ENCODE measurements around the gene AKAP6.

Gene AKAP6

DNA sequence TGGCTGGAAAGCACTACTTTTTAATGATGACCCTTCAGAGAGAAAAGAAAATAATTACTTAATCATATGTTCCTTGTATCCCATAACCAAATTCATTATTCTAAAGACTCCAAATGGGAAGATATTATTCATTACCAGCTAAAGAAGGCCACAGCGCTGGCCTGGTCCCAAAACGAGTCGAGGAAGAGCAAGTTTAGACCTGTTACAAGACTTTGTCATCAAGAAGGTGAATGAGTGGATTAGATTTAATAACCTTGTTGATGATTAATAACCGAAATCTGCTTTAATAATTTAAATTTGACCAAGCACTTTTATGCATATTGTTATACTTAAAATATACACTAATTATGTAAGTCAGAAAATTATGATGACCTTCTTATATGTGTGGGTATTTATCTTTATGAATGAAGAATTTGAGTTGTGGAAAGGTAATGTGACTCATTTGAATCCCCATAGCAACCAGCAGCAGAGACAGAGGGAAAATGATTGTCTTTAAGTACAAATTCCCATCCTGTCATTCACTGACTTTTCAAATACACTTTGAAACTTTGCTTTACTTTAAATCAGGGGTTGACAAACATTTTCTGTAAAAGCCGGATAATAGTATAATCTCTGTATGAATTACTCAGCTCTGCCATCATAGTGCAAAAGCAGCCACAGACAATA is 409.2 kb downstream of the AKAP6 start:
- H3K27me3 Mint-ChIP-seq (ENCODE audit: low read depth, poor library complexity), result no peaks in the 10 kb centered on the region
- no peaks in the 10 kb centered on the region for H3K4me1 Mint-ChIP-seq
- no peaks in the 10 kb centered on the region for H3K36me3 Mint-ChIP-seq (ENCODE audit: low read depth)
- TF ChIP-seq CTCF (IDR thresholded peaks at IDR 0.05), result no peak
- H3K4me3 Mint-ChIP-seq, result no peak overlapping the region
- DNase-seq, result no peak
- no peaks in the 10 kb centered on the region for H3K9me3 Mint-ChIP-seq
- H3K27ac Mint-ChIP-seq, result no peak overlapping the region

DNA sequence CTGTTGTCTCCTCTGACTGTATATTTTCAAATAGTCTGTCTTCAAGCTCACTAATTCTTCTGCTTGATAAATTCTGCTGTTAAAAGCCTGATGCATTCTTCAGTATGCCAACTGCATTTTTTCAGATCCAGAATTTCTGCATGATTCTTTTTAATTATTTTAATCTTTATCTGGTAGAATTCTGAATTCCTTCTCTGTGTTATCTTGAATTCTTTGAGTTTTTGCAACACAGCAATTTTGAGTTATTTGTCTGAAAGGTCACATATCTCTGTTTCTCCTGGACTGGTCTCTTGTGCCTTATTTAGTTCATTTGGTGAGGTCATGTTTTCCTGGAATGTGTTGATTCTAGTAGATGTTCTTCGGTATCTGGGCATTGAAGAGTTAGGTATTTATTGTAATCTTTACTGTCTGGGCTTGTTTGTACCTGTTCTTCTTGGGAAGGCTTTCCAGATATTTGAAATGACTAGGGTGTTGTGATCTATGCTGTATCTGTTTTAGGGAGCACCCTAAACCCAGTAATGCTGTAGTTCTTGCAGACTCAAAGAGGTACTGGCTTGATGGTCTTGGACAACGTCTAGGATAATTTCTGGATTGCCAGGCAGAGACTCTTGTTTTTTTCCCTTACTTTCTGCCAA is 415.8 kb downstream of the AKAP6 start:
- H3K27ac Mint-ChIP-seq, result no peak overlapping the region
- DNase-seq, result no peak
- no peaks in the 10 kb centered on the region for H3K9me3 Mint-ChIP-seq
- no peak overlapping the region for H3K4me3 Mint-ChIP-seq
- no peaks in the 10 kb centered on the region for H3K27me3 Mint-ChIP-seq (ENCODE audit: low read depth, poor library complexity)
- no peaks in the 10 kb centered on the region for H3K36me3 Mint-ChIP-seq (ENCODE audit: low read depth)
- H3K4me1 Mint-ChIP-seq, result no peaks in the 10 kb centered on the region
- no peak for TF ChIP-seq CTCF (IDR thresholded peaks at IDR 0.05)

DNA sequence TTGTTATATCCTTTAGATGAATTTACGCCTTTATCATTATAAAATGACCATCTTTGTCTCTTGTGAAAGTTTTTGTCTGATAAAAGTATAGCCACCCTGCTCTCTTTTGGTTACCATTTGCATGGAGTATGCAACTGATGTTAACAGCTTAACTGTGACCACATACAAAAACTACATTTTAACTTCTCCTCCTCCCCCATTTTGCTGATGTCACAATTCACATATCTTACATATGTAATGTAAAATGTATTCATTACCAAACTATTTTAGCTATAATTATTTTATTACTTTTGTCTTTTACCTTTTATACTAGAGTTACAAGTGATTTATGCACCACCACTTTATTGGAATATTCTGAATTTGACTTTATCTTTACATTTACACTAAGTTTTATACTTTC is 425.1 kb downstream of the AKAP6 start:
- TF ChIP-seq CTCF (IDR thresholded peaks at IDR 0.05), result no peak
- no peak for DNase-seq
- H3K27ac Mint-ChIP-seq, result no peak overlapping the region
- H3K9me3 Mint-ChIP-seq, result peaks cover 34% of the 10 kb centered on the region
- H3K4me3 Mint-ChIP-seq, result no peak overlapping the region
- H3K4me1 Mint-ChIP-seq, result no peaks in the 10 kb centered on the region
- H3K36me3 Mint-ChIP-seq (ENCODE audit: low read depth), result peaks cover 11% of the 10 kb centered on the region
- peaks cover 7% of the 10 kb centered on the region for H3K27me3 Mint-ChIP-seq (ENCODE audit: low read depth, poor library complexity)

DNA sequence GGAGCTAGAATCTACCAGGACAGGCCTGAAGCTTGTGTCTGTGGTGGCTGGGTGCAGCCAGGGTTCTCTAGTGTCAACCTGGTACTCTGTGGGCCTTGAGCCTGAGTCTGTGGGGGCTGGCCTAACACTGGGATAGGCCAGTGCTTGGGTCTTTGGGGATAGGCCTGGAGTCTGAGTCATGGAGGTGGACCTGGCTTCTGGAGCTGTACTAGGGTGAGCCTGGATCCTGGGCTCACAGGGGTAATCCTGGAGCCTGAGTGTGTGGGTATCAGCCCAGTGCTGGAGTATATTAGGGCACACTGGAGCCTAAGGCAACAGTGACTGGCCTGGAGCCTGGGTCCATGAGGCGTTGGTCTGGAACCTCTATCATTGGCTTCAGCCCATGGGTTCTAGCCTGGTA is 427.1 kb downstream of the AKAP6 start:
- H3K27me3 Mint-ChIP-seq (ENCODE audit: low read depth, poor library complexity), result peaks cover 7% of the 10 kb centered on the region
- no peak overlapping the region for H3K4me3 Mint-ChIP-seq
- peaks cover 42% of the 10 kb centered on the region for H3K9me3 Mint-ChIP-seq
- H3K36me3 Mint-ChIP-seq (ENCODE audit: low read depth), result peaks cover 11% of the 10 kb centered on the region
- TF ChIP-seq CTCF (IDR thresholded peaks at IDR 0.05), result no peak
- H3K4me1 Mint-ChIP-seq, result no peaks in the 10 kb centered on the region
- no peak for DNase-seq
- H3K27ac Mint-ChIP-seq, result no peak overlapping the region

DNA sequence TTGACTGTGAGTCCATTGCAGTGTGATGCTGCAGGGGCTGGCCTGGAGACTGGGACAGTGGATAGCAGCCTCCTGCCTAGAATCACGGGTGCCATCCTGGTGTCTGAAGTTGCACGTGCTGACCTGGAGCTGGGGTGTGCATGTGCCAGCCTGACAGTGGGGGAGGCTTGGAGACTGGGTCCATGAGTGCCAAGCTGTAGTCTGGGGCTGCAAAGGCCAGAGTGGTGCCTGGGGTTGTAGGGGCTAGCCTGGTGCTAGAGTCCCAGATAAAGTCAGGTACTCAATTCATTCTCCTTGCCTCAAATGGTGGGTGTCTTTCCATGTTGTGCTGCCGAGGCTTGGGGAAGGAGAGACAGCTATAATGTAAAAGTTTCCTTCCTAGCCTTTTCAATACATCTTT is 427.7 kb downstream of the AKAP6 start:
- no peak for TF ChIP-seq CTCF (IDR thresholded peaks at IDR 0.05)
- H3K4me3 Mint-ChIP-seq, result no peak overlapping the region
- H3K36me3 Mint-ChIP-seq (ENCODE audit: low read depth), result peaks cover 11% of the 10 kb centered on the region
- DNase-seq, result no peak
- H3K27me3 Mint-ChIP-seq (ENCODE audit: low read depth, poor library complexity), result peaks cover 7% of the 10 kb centered on the region
- H3K9me3 Mint-ChIP-seq, result peaks cover 42% of the 10 kb centered on the region
- no peaks in the 10 kb centered on the region for H3K4me1 Mint-ChIP-seq
- no peak overlapping the region for H3K27ac Mint-ChIP-seq

DNA sequence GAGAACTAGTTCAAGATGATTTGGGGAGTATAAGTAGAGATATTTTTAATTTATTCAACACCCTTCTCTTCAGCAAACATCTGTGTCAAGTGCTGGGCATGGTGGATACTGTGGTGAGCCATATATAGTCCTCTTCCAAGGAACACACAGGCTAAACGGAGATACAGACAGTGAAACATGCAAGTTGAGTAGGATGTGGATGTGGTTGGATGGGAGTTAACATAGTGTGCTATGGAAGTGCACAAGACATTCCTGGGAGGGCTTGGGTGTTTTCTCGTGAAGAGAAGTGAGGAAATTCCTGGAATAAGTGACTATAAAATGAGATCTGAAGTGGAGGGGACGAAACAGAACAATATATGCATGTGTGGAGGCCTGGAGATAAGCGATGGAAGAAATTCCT is 428.5 kb downstream of the AKAP6 start:
- TF ChIP-seq CTCF (IDR thresholded peaks at IDR 0.05), result no peak
- no peak overlapping the region for H3K4me3 Mint-ChIP-seq
- no peak for DNase-seq
- peaks cover 11% of the 10 kb centered on the region for H3K36me3 Mint-ChIP-seq (ENCODE audit: low read depth)
- peaks cover 42% of the 10 kb centered on the region for H3K9me3 Mint-ChIP-seq
- no peaks in the 10 kb centered on the region for H3K4me1 Mint-ChIP-seq
- H3K27me3 Mint-ChIP-seq (ENCODE audit: low read depth, poor library complexity), result peaks cover 7% of the 10 kb centered on the region
- H3K27ac Mint-ChIP-seq, result no peak overlapping the region
